NCI-H2029 (cell line): ENCODE measurements around the gene LGALS14.

ENCODE experiments used
- DNase-seq: peaks from one replicate; lab custom pipeline; 2025; lab: John Stamatoyannopoulos, UW

Gene LGALS14

DNA sequence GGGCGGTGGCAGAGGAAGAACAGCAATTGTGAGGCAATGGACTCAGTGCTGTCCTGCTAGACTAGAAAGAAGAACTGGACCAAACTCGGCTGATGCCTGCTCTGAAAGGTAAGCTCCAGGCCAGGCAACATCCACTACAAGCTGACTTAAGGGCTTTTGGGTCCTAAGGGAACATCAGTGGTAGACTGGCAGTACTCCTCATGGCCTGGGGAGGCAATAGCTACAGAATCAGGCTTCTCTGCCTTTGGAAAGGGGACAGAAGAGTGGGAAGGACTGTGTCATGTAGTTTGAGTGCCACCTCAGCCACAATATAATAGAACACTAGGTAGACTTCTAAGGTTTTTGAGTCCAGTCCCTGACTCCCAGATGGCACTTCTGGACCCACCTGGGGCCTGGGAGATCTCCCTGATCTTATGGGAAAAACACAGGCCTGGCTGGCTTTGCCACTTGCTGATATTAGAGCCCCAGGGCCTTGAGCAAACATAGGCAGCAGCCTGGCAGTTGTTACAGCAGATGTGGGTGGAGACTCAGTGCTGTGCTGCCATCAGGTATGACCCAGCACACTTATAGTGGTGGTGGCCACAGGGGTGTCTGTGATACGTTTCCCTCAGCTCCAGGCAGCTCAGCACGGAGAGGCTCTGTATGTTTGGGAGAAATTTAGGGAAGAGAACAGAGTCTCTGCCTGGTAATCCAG, 42.7 kb downstream of the LGALS14 start:
- no peak for DNase-seq

DNA sequence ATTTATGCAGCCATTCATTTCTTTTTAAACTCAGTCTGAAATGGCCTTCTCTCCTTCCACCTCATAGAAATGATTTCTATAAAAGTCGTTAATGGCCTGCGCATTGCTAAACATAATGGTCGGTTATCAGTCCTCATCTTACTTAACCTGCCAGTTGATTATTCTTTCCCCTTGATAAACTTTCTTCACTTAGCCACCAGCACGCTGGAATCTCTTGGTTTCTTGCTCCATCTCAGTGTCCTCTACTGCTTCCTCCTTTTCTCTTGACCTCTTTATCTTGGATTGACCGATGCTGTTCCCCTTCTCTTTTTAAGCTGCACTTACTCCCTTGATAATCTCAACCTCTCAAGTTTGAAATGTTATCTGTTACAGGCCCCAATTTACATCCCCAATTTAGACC, 45.7 kb downstream of the LGALS14 start:
- DNase-seq, result no peak

DNA sequence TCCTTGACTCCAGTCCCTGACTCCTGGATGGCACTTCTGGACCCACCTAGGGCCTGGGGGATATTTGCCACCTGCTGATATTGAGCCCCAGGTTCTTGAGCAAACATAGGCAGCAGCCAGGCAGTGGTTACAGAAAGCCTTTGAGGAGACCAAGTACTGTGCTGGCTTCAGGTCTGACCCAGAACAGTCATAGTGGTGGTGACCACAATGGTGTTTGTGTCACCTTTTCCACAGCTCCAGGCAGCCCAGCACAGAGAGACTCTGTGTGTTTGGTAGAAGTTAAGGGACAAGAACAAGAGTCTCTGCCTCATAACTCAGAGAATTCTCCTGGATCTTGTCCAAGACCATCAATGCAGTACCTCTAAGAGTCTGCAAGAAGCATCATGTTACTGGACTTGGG, 48.1 kb downstream of the LGALS14 start:
- DNase-seq, result no peak

DNA sequence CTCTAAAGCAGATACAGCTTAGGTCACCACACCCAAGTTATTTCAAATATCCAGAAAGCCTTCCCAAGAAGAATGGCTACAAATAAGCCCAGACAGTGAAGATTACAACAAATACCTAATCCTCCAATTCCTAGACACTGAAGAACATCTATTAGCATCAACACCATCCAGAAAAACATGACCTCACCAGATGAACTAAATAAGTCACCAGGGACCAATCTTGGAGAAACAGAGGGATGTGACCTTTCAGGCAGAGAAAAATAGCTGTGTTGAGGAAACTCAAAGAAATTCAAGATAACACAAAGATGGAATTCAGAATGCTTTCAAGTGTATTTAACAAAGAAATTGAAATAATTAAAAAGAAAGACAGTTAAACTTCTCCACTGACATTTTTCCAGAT, 48.5 kb downstream of the LGALS14 start:
- no peak for DNase-seq

DNA sequence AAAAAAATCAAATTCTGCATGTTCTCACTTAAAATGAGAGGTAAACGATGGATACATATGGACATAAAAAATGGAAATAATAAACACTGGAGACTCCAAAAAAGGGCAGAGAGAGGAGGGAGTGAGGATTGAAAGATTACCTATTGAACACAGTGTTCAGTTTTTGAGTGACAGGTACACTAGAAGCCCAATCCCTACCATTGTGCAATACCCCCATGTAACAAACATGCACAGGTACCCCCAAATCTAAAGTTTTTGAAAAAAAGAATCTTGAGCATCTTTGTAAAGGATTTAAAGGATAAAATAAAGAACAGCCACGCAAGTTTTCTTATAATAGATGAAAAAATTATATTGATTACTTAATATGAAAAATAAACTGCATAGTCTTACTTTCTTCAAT, 50.3 kb downstream of the LGALS14 start:
- DNase-seq, result no peak

- DNase-seq, result no peak
These were observed 50.7 kb downstream of the LGALS14 start for GRCh38 chr19:39754971-39755370.
